ENCODE data around the gene MNDA.
"Not testable (repeated sequence)": the region's sequence is repeated elsewhere in the genome, so short reads cannot be mapped to it uniquely, and the experiment has no call there.

Gene MNDA

GRCh38 chr1:158840236-158840635 is 9.1 kb downstream of the MNDA start:
- no peak for DNase-seq

GRCh38 chr1:158864595-158864994 is 33.4 kb downstream of the MNDA start:
- no peak for DNase-seq

GRCh38 chr1:158870438-158870837 is 39.3 kb downstream of the MNDA start:
- not testable (repeated sequence) for DNase-seq

- DNase-seq = no peak
Observed at GRCh38 chr1:158873141-158873540, 42.0 kb downstream of the MNDA start.

GRCh38 chr1:158893654-158894053 is 62.5 kb downstream of the MNDA start:
- DNase-seq = no peak

- no peak for DNase-seq
Observed at GRCh38 chr1:158898722-158899121, 67.6 kb downstream of the MNDA start.
